Esophagus muscularis mucosa (tissue), 3 donors: ENCODE measurements around the gene LYZL1.

Experiments used
- CTCF ChIP-seq, 3 experiments: fragments of 200-600 bp in 2 of 3; fragments of 450-650 bp in 1 of 3; sonication (generic) in 2 of 3; IDR thresholded peaks; one replicate each; pipeline ENCODE4 v1.5.1; 2017 to 2019; ENCODE audit warnings: antibody characterized with exemption in 3 of 3, mild to moderate bottlenecking in 2 of 3, moderate library complexity in 1 of 3
- POLR2AphosphoS5 ChIP-seq, 2 donors: sonication (generic); formaldehyde crosslinking; IDR thresholded peaks; one replicate each; pipeline ENCODE4 v1.6.1; 2017; ENCODE audit warnings: antibody characterized with exemption in 2 of 2

GRCh38 chr10:29322918-29323317 lies 34.0 kb downstream of the LYZL1 start:
- TF ChIP-seq CTCF (IDR thresholded peaks at IDR 0.05) (peak in 1 of 3 experiments; percentile 4), POLR2AphosphoS5 (IDR thresholded peaks at IDR 0.05) (peak in 1 of 2 donors; percentile 13)
